ENCODE measurements around the gene OSBPL9.

The OSBPL9 gene

DNA sequence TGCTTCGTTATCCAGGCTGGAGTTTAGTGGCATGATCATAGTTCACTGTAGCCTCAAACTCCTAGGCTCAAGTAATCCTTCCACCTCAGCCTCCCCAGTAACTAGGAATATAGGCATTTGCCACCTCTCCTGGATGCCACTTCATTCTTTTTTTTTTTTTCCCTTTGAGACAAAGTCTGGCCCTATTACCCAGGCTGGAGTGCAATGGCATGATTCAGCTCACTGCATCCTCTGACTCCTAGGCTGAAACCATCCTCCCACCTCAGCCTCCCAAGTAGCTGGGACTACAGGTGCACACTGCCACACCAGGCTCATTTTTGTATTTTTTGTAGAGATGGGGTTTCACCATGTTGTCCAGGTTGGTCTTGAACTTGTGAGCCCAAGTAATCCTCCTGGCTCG, 19.3 kb downstream of the OSBPL9 start:
- Histone ChIP-seq H3K27me3 (no peaks in the 10 kb centered on the region), H3K36me3 (no peaks in the 10 kb centered on the region), H3K9me3 (no peaks in the 10 kb centered on the region), H3K4me1 (no peaks in the 10 kb centered on the region), H3K4me3 (ENCODE audit: low read depth, low read length) (no peak overlapping the region)
- TF ChIP-seq, protein P1, sequence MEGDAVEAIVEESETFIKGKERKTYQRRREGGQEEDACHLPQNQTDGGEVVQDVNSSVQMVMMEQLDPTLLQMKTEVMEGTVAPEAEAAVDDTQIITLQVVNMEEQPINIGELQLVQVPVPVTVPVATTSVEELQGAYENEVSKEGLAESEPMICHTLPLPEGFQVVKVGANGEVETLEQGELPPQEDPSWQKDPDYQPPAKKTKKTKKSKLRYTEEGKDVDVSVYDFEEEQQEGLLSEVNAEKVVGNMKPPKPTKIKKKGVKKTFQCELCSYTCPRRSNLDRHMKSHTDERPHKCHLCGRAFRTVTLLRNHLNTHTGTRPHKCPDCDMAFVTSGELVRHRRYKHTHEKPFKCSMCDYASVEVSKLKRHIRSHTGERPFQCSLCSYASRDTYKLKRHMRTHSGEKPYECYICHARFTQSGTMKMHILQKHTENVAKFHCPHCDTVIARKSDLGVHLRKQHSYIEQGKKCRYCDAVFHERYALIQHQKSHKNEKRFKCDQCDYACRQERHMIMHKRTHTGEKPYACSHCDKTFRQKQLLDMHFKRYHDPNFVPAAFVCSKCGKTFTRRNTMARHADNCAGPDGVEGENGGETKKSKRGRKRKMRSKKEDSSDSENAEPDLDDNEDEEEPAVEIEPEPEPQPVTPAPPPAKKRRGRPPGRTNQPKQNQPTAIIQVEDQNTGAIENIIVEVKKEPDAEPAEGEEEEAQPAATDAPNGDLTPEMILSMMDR (IDR thresholded peaks at IDR 0.05; ENCODE audit: low read depth, low read length), result no peak
- DNase-seq, result no peak

DNA sequence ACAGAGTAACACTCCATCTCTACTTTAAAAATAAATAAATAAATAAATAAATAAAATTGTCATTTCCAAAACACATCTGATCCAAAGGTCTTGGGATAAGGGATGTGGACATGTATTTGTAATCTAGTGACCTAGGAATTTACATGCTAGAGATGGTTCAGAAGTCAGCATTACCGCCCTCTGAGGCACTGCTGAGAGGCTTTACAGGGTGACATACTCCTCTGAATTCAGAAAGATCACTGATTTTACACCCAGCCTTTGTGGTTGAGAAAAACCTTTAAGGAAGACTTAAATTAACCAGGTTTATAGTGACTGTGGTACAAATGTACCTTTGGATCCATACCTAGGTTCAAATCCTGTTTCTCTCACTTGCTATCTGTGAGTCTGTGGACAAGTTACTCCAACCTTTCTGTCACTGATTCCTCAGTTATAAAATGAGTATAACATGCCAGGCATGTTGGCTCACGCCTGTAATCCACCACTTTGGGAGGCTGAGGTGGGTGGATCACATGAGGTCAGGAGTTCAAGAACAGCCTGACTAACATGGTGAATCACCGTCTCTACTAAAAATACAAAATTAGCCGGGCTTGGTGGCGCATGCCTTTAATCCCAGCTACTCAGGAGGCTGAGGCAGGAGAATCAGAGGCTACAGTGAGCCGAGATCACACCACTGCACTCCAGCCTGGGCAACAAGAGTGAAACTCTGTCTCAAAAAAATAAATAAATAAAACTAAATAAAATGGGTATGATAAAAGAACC, 20.1 kb downstream of the OSBPL9 start:
- Histone ChIP-seq H3K4me3 (ENCODE audit: low read depth, low read length) (no peak overlapping the region), H3K27me3 (no peaks in the 10 kb centered on the region), H3K4me1 (no peaks in the 10 kb centered on the region), H3K36me3 (no peaks in the 10 kb centered on the region), H3K9me3 (no peaks in the 10 kb centered on the region)
- DNase-seq, result no peak
- TF ChIP-seq, protein P1 (IDR thresholded peaks at IDR 0.05; ENCODE audit: low read depth, low read length), result no peak

DNA sequence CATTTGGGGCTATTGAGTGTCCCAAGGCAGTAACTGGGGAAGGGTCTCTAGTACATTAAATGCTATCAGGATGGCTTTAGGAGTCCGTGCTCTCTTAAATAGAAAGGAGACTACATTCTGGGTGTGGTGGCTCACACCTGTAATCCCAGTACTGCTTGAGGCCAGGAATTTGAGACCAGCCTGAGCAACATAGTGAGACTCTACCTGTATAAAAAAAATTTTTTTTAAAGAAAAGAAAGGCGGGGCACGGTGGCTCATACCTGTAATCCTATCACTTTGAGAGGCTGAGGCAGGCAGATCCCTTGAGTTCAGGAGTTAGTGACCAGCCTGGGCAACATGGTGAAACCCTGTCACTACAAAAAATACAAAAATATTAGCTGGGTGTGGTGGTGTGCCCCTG, 21.5 kb downstream of the OSBPL9 start:
- no peak for DNase-seq
- Histone ChIP-seq H3K4me3 (ENCODE audit: low read depth, low read length) (no peak overlapping the region), H3K9me3 (no peaks in the 10 kb centered on the region), H3K27me3 (no peaks in the 10 kb centered on the region), H3K4me1 (no peaks in the 10 kb centered on the region), H3K36me3 (no peaks in the 10 kb centered on the region)
- TF ChIP-seq, protein P1 (IDR thresholded peaks at IDR 0.05; ENCODE audit: low read depth, low read length), result no peak

DNA sequence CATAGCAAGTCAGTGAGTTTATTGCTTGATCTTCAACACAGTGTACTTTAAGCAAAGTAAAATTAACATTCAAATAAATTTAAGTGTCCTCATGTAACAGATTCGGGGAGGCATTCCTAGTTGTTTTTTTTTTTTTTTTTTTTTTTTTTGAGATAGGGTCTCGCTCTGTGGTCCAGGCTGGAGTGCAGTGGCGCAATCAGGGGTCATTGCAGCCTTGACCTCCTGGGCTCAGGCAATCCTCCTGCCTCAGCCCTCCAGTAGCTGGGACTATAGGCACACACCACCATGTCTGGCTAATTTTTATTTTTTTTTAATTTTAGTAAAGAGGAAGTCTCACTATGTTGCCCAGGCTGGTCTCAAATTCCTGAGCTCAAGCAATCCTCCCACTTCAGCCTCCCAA, 22.8 kb downstream of the OSBPL9 start:
- TF ChIP-seq, protein P1 (IDR thresholded peaks at IDR 0.05; ENCODE audit: low read depth, low read length), result no peak
- Histone ChIP-seq H3K27me3 (no peaks in the 10 kb centered on the region), H3K9me3 (no peaks in the 10 kb centered on the region), H3K4me1 (no peaks in the 10 kb centered on the region), H3K36me3 (no peaks in the 10 kb centered on the region), H3K4me3 (ENCODE audit: low read depth, low read length) (no peak overlapping the region)
- DNase-seq, result no peak

DNA sequence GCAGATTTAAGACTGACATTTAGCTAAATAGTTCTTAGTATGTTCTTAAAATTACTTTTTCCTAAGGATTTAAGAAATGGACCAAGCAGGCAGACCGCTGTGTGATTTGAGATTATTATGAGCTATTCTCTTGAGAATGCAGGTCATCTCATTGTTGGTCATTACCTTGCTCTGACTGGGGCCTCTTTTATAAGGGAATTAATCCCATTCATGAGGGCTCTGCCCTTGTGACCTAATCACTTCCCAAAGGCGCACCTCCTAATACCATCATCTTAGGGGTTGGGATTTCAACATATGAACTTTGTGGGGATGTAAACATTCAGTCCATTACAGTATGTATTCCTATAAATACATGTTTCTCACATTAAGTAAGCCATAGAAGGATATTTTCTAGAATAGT, 24.2 kb downstream of the OSBPL9 start:
- TF ChIP-seq, protein P1 (IDR thresholded peaks at IDR 0.05; ENCODE audit: low read depth, low read length), result no peak
- Histone ChIP-seq H3K4me1 (no peaks in the 10 kb centered on the region), H3K9me3 (no peaks in the 10 kb centered on the region), H3K27me3 (no peaks in the 10 kb centered on the region), H3K36me3 (no peaks in the 10 kb centered on the region), H3K4me3 (ENCODE audit: low read depth, low read length) (no peak overlapping the region)
- DNase-seq, result no peak

DNA sequence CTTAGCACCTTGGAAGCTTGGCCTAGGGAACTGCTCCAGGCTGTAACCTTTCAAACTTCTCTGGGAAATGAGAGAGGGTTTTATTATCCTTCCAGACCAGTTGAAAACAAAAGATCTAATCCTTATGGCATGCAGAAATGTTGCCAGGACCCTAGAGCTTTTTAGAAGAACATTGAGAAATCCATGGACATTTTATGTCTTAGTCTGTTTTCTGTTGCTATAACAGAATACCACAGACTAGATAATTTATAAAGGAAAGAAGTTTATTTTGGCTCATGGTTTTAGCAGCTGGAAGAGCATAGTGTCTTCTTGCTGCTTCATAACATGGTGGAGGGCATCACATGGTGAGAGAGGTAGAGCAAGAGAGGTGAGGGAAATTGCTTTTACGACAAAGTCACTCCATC, 25.8 kb downstream of the OSBPL9 start:
- DNase-seq, result no peak
- Histone ChIP-seq H3K4me3 (ENCODE audit: low read depth, low read length) (no peak overlapping the region), H3K9me3 (no peaks in the 10 kb centered on the region), H3K36me3 (no peaks in the 10 kb centered on the region), H3K27me3 (no peaks in the 10 kb centered on the region), H3K4me1 (no peaks in the 10 kb centered on the region)
- TF ChIP-seq, protein P1 (IDR thresholded peaks at IDR 0.05; ENCODE audit: low read depth, low read length), result no peak

Measured in BE2C (cell line).